Pancreas (tissue), 10 donors: Measurements from ENCODE around the gene DPYSL4. TPM values are rescaled to one million over a fixed set of nuclear protein-coding genes. Genes with fewer than 3 reads are reported as not detected.

ENCODE experiments used
- ATAC-seq, 4 donors: fragments of 200-7000 bp; cut with Tn5 transposase; one replicate each; pipeline versions ENCODE4 v1.8.0 to v1.9.1; 2020; ENCODE audit warnings: mild to moderate bottlenecking in 4 of 4, moderate library complexity in 4 of 4
- DNase-seq, 6 donors: peaks; one replicate each; pipeline ENCODE4 v3.0.0-alpha.2; 2020
- FAIRE-seq: peaks from 2 replicates; lab custom pipeline; 2012; peaks lifted over from hg19 to GRCh38; lab: Jason Lieb, UNC
- H3K27ac ChIP-seq, 4 donors: fragments of 200-600 bp; sonication (generic); 1 replicate in 3 of 4; 2 replicates in 1 of 4; pipeline versions ENCODE4 v1.5.0 to v1.8.0; 2020
- H3K27me3 ChIP-seq, 4 donors: fragments of 200-600 bp; one replicate each; pipeline ENCODE4 v1.8.0; 2021
- H3K36me3 ChIP-seq, 3 donors: fragments of 200-600 bp; sonication (generic) in 1 of 3; one replicate each; pipeline versions ENCODE4 v1.5.0 to v1.8.0; 2020 to 2021
- H3K4me1 ChIP-seq, 3 donors: fragments of 200-600 bp; one replicate each; pipeline ENCODE4 v1.8.0; 2021
- H3K4me3 ChIP-seq, 4 donors: fragments of 200-600 bp; sonication (generic) in 2 of 4; one replicate each; pipeline versions ENCODE4 v1.5.0 to v1.8.0; 2020 to 2021
- H3K9me3 ChIP-seq, 4 donors: fragments of 200-600 bp; one replicate each; pipeline ENCODE4 v1.8.0; 2021
- WGBS, 2 donors: extraction: QIAGEN DNeasy Blood & Tissue Kit; methylation state at CpG; one replicate each; pipeline ENCODE4 v1.1.7; 2013; 5-methylcytosine and 5-hydroxymethylcytosine counted together
- intact Hi-C, 3 donors: fragments of 100-400 bp; cut with DNase I; formaldehyde crosslinking; loops; one replicate each; pipeline versions ENCODE4 v1.11.1 to v1.14.2; 2022
- polyA plus RNA-seq, 2 donors: library from polyadenylated mRNA; stranded (reverse); fragments of 200-250 nt; gene quantifications; one replicate each; pipeline ENCODE4 v1.2.3, GENCODE V29; 2013
- total RNA-seq, 6 donors: library from RNA; stranded (reverse); fragmentation: NEBNext Ultra II Directional in 4 of 6; extraction: Animal tissue kit (Norgen Biotek cat#: 25700) in 4 of 6; gene quantifications; one replicate each; pipeline versions ENCODE4 v1.2.1 to v1.2.4, GENCODE V29; 2021 to 2023
- TF ChIP-seq, protein P1 (sequence below), 4 donors: fragments of 200-600 bp; sonication (generic) in 3 of 4; IDR thresholded peaks; one replicate each; pipeline versions ENCODE4 v1.5.0 to v1.8.0; 2021; ENCODE audit warnings: antibody characterized with exemption in 4 of 4
- donor health status: healthy with polysubstance abuse.
- donor health status: DM: no; HTN: no; CAD: no; lungs with moderate emphysema.
- donor health status: DM: no; HTN: no; CAD: no.
- donor health status: control.
- donor health status: control.
- donor health status: Bipolar disorder and iron deficiency.
- donor health status: DM: yes; HTN: yes; CAD: no.
- donor health status: DM: no; HTN: no; CAD: no.
- donor health status: DM: no; HTN: no; CAD: no.
- donor health status: DM: yes; HTN: yes; CAD: no.

DPYSL4 gene
- total and polyA plus RNA-seq, 8 donors = 0.46 to 2.8 (median 1.2) TPM

DNA sequence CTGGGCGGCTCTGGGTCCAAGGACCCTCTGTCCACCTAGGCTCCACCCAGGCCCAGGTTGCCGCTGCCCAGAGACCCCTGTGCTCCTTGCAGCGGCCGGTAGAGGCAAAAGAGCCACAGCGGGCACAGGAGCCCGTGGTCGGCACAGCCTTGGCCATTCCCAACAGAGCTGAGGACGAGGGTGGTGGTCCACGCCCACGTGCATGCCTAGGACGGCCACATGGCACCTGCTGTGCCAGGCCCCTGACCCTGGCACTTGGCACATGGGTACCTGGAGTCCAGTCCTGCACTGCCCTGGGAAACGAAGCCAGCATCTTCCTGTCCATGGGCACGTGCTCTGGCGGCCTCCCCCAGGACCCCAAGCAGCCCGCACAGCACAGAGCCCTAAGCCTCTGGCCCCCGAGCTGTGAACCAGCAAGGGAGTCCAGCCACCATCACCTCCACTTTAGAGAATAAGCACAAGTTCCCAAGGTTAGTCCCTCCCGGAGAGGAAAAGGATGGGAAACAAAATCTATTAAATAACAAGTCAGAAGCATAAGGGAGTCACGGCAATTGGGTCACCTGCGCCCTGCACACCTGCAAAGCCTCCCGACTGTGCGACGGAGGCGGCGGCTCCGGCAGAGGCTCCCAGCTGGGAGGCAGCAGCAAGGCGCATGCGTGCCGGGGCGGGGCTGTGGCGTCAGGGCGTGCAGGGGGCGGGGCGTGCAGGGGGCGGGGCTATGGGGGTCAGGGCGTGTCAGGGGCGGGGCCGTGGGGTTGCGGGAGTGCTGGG is 61.9 kb downstream of the DPYSL4 start:
- TF ChIP-seq, protein P1, sequence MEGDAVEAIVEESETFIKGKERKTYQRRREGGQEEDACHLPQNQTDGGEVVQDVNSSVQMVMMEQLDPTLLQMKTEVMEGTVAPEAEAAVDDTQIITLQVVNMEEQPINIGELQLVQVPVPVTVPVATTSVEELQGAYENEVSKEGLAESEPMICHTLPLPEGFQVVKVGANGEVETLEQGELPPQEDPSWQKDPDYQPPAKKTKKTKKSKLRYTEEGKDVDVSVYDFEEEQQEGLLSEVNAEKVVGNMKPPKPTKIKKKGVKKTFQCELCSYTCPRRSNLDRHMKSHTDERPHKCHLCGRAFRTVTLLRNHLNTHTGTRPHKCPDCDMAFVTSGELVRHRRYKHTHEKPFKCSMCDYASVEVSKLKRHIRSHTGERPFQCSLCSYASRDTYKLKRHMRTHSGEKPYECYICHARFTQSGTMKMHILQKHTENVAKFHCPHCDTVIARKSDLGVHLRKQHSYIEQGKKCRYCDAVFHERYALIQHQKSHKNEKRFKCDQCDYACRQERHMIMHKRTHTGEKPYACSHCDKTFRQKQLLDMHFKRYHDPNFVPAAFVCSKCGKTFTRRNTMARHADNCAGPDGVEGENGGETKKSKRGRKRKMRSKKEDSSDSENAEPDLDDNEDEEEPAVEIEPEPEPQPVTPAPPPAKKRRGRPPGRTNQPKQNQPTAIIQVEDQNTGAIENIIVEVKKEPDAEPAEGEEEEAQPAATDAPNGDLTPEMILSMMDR (IDR thresholded peaks at IDR 0.05) = no peak

DNA sequence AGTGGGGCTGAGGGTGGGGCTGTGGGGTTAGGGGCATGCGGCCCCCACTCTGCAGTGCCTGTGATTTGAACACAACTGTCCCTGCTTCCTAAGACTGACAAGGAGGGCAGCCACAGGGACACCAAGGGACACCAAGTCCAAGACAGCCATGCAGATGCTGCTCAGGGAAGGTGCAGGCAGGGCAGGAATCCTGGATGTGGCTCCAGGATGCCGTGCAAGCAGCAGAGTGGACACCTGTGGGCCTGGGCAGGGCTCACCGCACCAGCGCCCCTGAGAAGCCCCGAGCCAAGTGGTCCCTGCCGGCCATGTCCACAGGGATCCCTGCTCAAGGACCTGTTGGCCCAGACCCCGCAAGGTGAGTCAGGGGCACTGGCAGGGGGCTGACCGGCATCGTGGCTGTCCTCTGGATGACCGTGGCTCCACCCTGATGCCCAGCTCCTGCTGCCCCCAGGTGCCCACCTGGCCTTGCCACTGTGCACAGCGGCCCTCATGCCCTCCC is 62.5 kb downstream of the DPYSL4 start:
- 80 to 83% methylated on average over 6 to 11 of the region's 11 CpGs for WGBS, 2 donors

More for the DNA sequence above, 61.9 kb downstream of the DPYSL4 start:
- H3K36me3 ChIP-seq = no peaks in the 10 kb centered on the region
- no peaks in the 10 kb centered on the region for H3K27me3 ChIP-seq
- 42 to 44% methylated on average over 37 to 38 of the region's 38 CpGs for WGBS, 2 donors
- DNase-seq (peak; percentile 62 to 89 (median 74)), ATAC-seq (peak; percentile 75 to 96 (median 91)), FAIRE-seq (no peak)
- H3K4me1 ChIP-seq = no peaks in the 10 kb centered on the region
- peak overlapping the region in 3 of 4 donors; percentile 5 to 14 (median 7) for H3K4me3 ChIP-seq
- no peaks in the 10 kb centered on the region for H3K9me3 ChIP-seq
- no peak overlapping the region for H3K27ac ChIP-seq
- intact Hi-C loops = no loop called here

DNA sequence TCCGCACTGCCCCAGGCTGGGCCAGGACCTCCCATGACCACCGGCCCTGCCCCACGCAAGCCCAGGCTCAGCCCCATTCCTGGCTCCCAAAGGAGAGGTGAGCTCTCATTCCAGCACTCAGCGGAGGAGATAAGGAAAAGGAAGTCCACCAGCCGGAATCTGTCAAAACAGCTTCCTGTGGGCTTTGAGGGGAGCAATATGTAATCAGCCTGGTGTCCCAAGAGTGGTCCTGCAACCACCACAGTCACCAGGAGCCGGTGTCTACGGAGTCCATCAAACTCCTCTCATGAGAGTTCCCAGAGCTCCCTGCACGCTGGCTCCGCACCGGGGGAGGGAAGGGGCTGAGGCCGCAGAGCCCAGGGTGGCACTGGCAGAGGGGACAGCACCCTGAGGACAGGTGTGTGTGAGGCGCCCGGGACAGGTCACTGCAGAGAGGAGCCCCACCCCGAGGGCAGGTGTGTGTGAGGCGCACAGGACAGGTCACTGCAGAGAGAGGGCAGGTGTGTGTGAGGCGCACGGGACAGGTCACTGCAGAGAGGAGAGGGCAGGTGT is 63.2 kb downstream of the DPYSL4 start:
- Histone ChIP-seq H3K9me3 (no peaks in the 10 kb centered on the region), H3K27me3 (no peaks in the 10 kb centered on the region), H3K4me3 (no peak overlapping the region), H3K4me1 (no peaks in the 10 kb centered on the region), H3K27ac (no peak overlapping the region), H3K36me3 (no peaks in the 10 kb centered on the region)
- FAIRE-seq (no peak), DNase-seq (no peak), ATAC-seq (no peak)
- TF ChIP-seq, protein P1 (IDR thresholded peaks at IDR 0.05) = no peak
- 71 to 76% methylated on average over 17 of the region's 17 CpGs for WGBS, 2 donors
- intact Hi-C loops = no loop called here

More for the DNA sequence above, 62.5 kb downstream of the DPYSL4 start:
- no peaks in the 10 kb centered on the region for H3K36me3 ChIP-seq
- no peaks in the 10 kb centered on the region for H3K9me3 ChIP-seq
- intact Hi-C loops = no loop called here
- no peak for DNase-seq
- ATAC-seq = peak in 1 of 4 donors; percentile 7
- H3K27ac ChIP-seq = no peak overlapping the region
- no peak overlapping the region for H3K4me3 ChIP-seq
- H3K27me3 ChIP-seq = no peaks in the 10 kb centered on the region
- no peaks in the 10 kb centered on the region for H3K4me1 ChIP-seq
- TF ChIP-seq, protein P1 (IDR thresholded peaks at IDR 0.05) = no peak
- no peak for FAIRE-seq

DNA sequence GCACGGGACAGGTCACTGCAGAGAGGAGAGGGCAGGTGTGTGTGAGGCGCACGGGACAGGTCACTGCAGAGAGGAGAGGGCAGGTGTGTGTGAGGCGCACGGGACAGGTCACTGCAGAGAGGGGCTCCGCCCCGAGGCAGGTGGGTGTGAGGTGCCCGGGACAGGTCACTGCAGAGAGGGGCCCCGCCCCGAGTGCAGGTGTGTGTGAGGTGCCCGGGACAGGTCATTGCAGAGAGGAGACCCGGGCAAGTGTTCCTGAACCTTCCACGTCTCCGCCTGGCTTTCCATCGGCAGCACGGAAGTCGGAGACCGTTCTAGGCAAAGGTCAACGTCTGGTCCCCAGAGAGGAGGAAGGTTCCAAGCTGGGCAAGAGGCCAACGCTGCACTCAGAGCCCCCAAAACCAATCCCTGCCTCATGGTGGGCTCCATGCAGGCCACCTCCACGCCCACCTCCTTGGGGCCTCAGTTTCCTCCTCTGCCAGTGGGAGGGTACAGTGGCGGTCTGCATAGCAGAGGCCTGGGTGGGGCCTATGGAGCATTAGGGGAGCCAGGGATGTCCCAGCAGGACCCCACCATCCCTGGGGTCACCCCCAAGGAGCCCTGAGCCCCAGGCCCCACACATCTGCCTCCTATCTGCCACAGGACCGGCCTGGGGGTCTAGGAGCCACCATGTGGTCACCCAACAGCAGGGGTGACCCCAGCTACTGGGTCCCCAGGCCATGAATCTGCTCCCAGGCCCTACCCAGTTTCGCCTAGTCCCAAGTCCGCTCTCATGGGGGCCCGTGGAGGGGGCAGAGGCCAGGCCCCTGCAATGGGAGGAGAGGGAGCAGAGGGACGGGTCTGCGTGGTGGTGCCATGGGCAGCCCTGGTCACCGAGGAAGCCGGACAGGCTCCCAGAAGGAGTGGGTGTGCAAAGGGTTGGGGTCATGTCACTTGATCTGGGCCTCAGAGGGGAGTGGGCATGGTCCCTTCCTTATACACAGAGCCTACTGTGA is 64.0 kb downstream of the DPYSL4 start:
- 73 to 87% methylated on average over 25 to 29 of the region's 30 CpGs for WGBS, 2 donors
- no peak overlapping the region for H3K27ac ChIP-seq
- DNase-seq = no peak
- TF ChIP-seq, protein P1 (IDR thresholded peaks at IDR 0.05) = no peak
- FAIRE-seq = no peak
- no peaks in the 10 kb centered on the region for H3K4me1 ChIP-seq
- H3K4me3 ChIP-seq = no peak overlapping the region
- no peaks in the 10 kb centered on the region for H3K9me3 ChIP-seq
- no peaks in the 10 kb centered on the region for H3K27me3 ChIP-seq
- no peak for ATAC-seq
- no peaks in the 10 kb centered on the region for H3K36me3 ChIP-seq
- intact Hi-C loops = no loop called here
